GM12891 (cell line): ENCODE results near the gene CFAP92.

ENCODE experiments used
- PAX5 ChIP-seq: IDR thresholded peaks from 2 replicates; pipeline ENCODE4 v1.6.1; 2011; ENCODE audit warnings: low read length, moderate library complexity, mild to moderate bottlenecking; ENCODE audit not compliant: insufficient read depth, severe bottlenecking
- POLR2A ChIP-seq: IDR thresholded peaks from 2 replicates; pipeline ENCODE4 v1.6.1; 2011; ENCODE audit warnings: low read depth, low read length, control low read depth
- POLR2AphosphoS5 ChIP-seq: IDR thresholded peaks from 2 replicates; pipeline ENCODE4 v1.6.1; 2011; ENCODE audit warnings: low read depth, low read length, control low read depth
- SPI1 ChIP-seq: IDR thresholded peaks from 2 replicates; pipeline ENCODE4 v1.6.1; 2011; ENCODE audit warnings: low read depth, low read length, control low read depth
- TAF1 ChIP-seq: IDR thresholded peaks from 2 replicates; pipeline ENCODE4 v1.6.1; 2011; ENCODE audit warnings: low read depth, low read length, control low read depth

DNA sequence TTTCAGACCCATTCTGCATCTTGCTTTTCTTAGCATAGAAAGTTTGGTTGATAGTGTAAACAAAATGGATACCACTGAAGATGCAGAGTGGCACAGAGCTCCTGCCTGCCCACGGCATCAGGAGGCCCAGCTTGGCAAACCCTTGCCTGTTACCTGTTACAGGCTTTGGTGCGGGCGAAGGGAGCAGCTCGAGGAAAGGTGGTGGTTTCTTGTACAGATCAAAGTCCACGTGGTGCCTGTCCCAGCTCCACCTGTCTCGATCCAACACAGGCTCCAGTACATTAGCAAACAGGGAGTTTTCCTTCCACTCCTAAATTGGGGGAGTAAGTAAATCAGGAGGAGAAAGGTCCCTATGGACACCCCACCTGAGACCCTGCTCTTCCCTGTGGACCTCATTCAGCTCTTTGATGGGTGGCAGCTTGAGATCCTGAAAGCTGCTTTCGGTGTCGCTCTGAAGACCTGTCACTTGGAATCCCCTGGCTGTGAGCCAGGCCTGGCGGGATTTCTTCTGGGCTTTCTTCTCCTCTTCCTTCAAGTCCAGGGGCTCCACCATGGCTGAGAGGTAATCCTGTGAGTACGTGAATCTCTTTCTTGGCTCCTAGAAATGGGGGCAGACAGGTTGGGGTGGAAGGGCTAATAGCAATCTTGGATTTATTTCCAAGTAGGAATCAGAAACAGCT, 78.8 kb downstream of the CFAP92 start:
- TF ChIP-seq TAF1 (no peak), POLR2A (no peak), PAX5 (no peak), SPI1 (no peak), POLR2AphosphoS5 (no peak)
